ENCODE measurements around the gene JAKMIP2.
"Not testable (repeated sequence)": the region's sequence is repeated elsewhere in the genome, so short reads cannot be mapped to it uniquely, and the experiment has no call there.

JAKMIP2 gene

DNA sequence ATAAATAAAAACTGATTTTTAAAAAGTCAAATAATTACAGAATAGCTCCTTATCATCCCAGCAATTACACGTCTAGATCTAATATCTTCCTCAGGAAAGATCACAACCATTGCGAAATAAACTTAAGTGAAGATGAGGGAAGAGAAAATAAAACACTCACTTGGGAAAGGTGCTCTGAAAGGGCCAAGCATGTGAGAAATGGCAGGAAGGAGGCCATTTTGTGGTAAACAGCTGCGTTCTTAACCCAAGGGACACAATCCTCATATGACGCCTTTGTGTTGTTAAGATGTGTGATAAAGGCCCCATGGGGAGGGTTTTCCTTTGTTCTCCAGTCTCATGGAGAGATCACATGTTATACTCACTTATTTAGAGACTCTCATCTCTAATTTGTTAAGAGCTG, 32.5 kb downstream of the JAKMIP2 start:
- no peak for DNase-seq (ENCODE audit: low read depth in 4 of 4, low spot score in 1 of 4)

GRCh38 chr5:147748590-147748989, 33.9 kb downstream of the JAKMIP2 start:
- DNase-seq (ENCODE audit: low read depth in 4 of 4, low spot score in 1 of 4) = no peak

DNA sequence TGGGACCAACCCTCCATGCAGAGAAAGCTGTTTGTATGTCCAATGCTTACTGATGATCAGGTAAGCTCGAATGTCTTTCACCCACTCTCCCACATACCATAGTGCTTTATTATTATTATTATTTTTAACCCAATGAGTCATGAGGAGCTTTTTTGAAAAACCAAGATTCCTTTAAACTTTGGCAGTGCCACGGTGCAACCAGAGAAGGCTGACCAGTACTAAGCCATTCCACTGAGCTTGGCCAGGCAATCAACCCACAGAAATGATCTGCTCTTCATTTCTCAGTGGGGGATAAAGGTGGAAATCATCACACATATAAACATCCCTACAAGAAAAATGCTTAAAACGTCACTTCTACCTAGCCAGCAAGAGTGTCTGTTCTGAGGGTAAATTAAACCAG, 35.5 kb downstream of the JAKMIP2 start:
- DNase-seq (ENCODE audit: low read depth in 4 of 4, low spot score in 1 of 4) = no peak

DNA sequence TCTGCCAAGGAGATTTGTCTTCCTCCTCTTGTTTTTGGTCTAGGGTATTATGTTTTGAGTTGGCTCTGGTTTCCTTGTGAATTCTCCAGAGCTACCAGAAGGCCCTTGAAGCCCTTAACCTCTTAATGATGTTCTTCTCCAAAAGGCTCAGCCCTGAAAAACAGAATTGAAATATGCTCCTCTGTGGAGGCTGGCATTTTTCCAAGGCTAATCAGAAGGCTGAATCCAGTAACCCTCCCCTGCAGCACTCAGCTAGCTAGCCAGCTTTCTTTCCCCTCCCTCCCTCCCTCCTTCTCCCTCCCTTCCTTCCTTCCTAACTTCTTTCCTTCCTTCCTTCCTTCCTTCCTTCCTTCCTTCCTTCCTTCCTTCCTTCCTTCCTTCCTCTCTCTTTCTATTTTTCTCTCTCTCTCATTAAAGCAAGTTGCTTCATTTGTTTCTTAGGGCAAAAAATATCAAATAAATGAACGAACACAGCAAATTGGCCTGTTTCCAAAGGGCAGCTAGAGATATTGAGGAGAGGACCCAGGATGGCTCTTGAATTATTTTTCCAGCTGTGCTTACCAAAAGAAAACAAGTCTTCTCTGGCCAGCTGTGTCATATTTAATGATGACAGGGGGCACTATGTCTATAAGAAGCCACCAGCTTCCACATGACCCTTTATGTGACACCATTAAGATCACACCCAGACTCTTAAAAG, 38.7 kb downstream of the JAKMIP2 start:
- no peak for DNase-seq (ENCODE audit: low read depth in 4 of 4, low spot score in 1 of 4)

GRCh38 chr5:147743012-147743411, 39.5 kb downstream of the JAKMIP2 start:
- DNase-seq (ENCODE audit: low read depth in 4 of 4, low spot score in 1 of 4) = no peak

GRCh38 chr5:147742151-147742550, 40.4 kb downstream of the JAKMIP2 start:
- DNase-seq (ENCODE audit: low read depth in 4 of 4, low spot score in 1 of 4) = no peak

- DNase-seq (ENCODE audit: low read depth in 4 of 4, low spot score in 1 of 4) = no peak
Observed at GRCh38 chr5:147740864-147741263, 41.7 kb downstream of the JAKMIP2 start.

- DNase-seq (ENCODE audit: low read depth in 4 of 4, low spot score in 1 of 4) = no peak
Observed at GRCh38 chr5:147737921-147738320, 44.6 kb downstream of the JAKMIP2 start.

DNA sequence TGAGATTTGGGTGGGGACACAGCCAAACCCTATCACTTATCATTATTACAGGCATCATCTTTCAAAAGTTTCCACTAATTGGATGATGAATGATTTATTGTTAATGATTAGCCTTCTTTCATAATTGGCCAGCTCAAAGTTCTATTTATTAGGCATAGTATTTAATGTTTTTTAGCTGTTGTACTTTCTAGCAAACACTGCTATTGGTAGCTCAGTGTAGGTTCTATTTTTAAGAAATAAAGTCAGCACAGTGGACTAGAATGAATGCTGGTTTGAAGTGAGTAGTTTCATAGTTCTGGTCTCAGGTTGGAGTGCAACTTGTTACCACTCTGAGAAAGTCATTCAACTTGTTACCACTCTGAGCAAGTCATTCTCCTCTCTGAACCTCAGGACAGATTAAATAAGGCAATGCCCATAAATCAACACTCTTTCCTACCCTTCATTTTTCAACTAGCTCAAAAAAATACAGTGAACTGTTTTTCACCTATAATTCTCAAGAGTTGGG, 46.9 kb downstream of the JAKMIP2 start:
- no peak for DNase-seq (ENCODE audit: low read depth in 4 of 4, low spot score in 1 of 4)

DNA sequence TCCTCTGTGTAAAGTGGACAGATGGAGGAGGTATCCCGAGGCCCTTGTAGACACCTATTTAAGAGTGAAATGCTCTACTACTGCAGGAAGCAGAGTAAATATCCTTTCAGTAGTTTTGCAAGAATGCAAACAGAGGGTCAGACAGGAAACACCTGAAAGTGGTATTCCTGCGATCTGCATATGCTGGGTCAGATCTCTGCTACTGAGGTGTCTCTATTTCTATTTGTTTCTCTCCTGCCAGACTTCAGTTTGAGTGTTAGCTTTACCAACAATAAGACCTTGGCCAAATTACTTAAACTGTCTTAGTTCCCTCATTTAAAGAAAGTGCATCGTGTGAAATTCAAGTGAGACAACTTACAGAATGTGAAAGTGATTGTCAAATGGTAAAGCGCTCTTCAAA, 47.6 kb downstream of the JAKMIP2 start:
- no peak for DNase-seq (ENCODE audit: low read depth in 4 of 4, low spot score in 1 of 4)

DNA sequence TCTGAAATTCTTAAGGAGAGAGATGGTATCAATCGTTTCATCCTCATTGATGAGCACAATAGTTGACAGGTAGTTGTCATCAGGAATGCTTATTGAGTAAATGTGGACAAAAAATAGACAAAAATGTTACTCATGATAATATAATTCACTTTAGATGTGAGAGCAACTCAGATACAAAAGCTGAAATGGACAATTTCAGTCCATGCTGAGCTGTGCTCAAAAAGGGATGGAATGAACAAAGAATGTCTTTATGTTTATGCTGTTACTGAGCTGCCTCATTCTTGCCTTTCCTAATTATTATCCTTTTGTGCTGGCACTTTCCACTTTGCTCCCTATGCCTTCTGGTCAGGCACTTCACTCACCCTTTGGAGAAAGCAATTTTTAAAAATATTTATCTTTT, 49.5 kb downstream of the JAKMIP2 start:
- DNase-seq (ENCODE audit: low read depth in 4 of 4, low spot score in 1 of 4) = no peak

DNA sequence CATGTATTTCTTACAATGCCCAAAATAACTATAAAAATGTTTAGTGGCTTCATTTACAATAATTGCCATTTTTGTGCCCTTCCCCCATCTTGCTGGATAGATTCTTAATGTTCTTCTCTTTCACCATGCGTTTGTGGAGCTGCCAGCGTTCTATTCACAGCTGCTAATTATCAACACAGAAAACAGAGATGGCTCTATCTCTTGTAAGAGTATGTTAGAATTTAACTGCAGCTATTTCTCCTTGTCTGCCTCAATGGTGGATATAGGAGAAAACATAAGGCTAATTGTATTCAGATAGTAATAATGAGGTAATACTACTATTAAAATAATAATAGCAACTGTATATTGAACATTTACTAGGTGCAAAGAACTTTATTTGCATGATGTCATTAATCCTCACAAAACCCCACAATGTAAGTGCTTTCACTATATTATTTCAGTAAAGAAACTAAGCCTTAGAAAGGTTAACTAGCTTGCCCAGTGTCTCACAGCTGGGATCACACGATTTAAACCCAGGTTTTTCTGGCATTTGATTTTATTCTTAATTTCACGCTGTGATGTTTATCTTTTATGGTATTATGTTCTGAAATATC, 50.1 kb downstream of the JAKMIP2 start:
- no peak for DNase-seq (ENCODE audit: low read depth in 4 of 4, low spot score in 1 of 4)

GRCh38 chr5:147731431-147732290, 50.9 kb downstream of the JAKMIP2 start:
- no peak for DNase-seq (ENCODE audit: low read depth in 4 of 4, low spot score in 1 of 4)

DNA sequence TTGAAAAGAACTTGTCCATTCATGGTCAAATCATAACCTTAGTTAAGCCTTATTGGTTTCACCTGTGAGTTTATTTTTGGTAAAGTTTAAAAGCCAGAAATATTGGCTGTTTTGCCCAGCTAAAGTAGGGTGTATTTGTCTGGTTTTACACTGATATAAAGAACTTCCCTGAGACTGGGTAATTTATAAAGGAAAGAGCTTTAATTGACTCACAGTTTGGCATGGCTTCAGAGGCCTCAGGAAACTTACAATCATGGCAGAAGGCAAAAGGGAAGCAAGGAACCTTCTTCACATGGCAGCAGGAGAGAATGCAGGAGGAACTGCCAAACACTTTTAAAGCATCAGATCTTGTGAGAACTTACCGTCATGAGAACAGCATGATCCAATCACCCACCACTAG, 55.3 kb downstream of the JAKMIP2 start:
- DNase-seq (ENCODE audit: low read depth in 4 of 4, low spot score in 1 of 4) = no peak

GRCh38 chr5:147721191-147721960, 61.2 kb downstream of the JAKMIP2 start:
- DNase-seq (ENCODE audit: low read depth in 4 of 4, low spot score in 1 of 4) = not testable (repeated sequence)

DNA sequence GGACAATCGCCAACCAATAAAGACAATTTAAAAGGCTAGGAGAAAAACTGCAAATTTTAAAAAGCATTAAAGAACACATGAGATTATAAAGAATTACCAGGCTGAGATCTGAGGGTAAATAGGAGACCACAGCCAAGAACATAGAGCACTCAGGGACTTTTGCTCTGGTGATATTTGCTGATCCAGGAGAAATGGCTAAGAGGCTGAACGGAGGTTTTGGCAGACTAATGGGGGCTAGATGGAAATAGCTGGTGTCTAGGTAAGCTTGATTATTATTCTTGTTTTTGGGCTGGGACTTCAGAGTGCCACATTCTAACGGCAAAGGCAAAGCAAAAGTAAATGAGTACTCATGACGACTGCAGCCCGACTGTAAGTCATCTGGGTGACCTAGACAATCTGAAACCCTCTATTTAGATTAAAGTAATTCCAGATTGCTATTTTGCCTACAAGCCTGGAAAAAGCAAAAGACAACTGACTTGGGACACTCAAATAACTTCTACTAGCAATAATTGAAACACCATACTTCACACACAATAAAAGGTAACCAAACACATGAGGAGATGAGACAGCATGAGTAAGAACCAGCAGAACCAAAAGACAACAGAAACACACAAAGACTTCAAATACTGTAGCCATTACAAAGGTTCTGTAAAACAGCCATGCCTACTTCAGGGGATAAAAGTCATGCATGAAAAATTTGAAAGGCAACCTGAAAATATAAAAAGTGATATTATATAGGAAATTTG, 68.8 kb downstream of the JAKMIP2 start:
- DNase-seq (ENCODE audit: low read depth in 4 of 4, low spot score in 1 of 4) = no peak

GRCh38 chr5:147712598-147712997, 69.9 kb downstream of the JAKMIP2 start:
- no peak for DNase-seq (ENCODE audit: low read depth in 4 of 4, low spot score in 1 of 4)

- no peak for DNase-seq (ENCODE audit: low read depth in 4 of 4, low spot score in 1 of 4)
Observed at GRCh38 chr5:147712019-147712418, 70.5 kb downstream of the JAKMIP2 start.

- DNase-seq (ENCODE audit: low read depth in 4 of 4, low spot score in 1 of 4) = no peak
Observed at GRCh38 chr5:147711019-147711418, 71.5 kb downstream of the JAKMIP2 start.

DNA sequence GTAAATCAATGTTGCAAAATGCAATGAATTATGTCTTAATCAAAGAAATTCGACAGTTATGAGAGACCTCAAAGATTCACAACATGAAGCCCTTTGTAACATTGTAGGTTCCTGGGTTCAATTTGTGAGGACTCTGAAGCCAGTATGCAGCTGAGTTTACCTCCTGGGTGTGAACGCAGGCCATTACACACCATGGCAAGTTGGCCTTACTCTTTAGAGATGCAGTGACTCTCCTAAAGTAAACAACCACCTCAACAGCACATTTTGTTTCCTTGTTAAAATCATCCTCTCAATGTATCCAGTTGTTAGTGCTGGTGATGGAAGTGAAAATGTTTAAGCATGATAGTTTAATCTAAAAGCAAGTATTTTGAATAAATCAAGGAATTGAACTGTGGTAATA, 73.8 kb downstream of the JAKMIP2 start:
- DNase-seq (ENCODE audit: low read depth in 4 of 4, low spot score in 1 of 4) = no peak

DNA sequence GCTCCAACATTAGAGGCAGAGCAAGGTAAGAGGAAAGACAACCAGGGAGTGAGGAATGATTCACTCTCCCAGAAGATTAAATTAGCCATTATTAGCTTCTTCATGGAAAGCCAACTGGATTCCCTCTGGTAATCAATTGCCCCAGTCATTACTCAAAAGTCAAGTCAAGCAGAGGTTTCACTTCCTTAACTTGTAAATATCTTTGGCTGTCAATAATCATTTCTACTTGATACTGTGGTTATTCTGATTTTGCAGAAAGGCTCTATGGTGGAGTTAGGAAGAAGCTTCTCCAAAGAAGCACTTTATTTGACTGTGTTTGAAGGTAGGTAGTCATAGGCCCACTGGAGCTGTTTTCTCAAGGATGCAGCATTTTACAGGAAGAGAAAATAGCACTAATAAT, 78.0 kb downstream of the JAKMIP2 start:
- DNase-seq (ENCODE audit: low read depth in 4 of 4, low spot score in 1 of 4) = no peak
